ENCODE data around the gene BAAT. TPM values are rescaled to one million over a fixed set of nuclear protein-coding genes. Genes with fewer than 3 reads are reported as not detected.

The BAAT gene
- total RNA-seq, 2 experiments from 2014 or later, result not detected

- CTCF ChIA-PET, result no interaction called here
- Mint-ChIP-seq H3K4me3 (no peak overlapping the region), H3K4me1 (no peaks in the 10 kb centered on the region), H3K27ac (no peak overlapping the region), H3K27me3 (peaks cover 1% of the 10 kb centered on the region), H3K36me3 (ENCODE audit: low read depth) (no peaks in the 10 kb centered on the region), H3K9me3 (no peaks in the 10 kb centered on the region)
- no peak for DNase-seq
- POLR2A ChIA-PET, result no interaction called here
Observed at GRCh38 chr9:101315112-101315450, 69.7 kb downstream of the BAAT start.

- ChIA-PET POLR2A (no interaction called here), CTCF (interaction anchor here (1.0 to 3.0 kb wide), 4 partner anchors 10 to 718 kb away, joined by 3 to 28 read pairs (median 6); no protein-coding TSS in a partner anchor)
- no peak for DNase-seq
- Mint-ChIP-seq H3K4me3 (no peak overlapping the region), H3K36me3 (ENCODE audit: low read depth) (no peaks in the 10 kb centered on the region), H3K27me3 (peaks cover 1% of the 10 kb centered on the region), H3K4me1 (no peaks in the 10 kb centered on the region), H3K27ac (no peak overlapping the region), H3K9me3 (no peaks in the 10 kb centered on the region)
Observed at GRCh38 chr9:101312661-101313060, 72.1 kb downstream of the BAAT start.

- DNase-seq, result no peak
- no peak overlapping the region for H3K27ac Mint-ChIP-seq
- H3K27me3 Mint-ChIP-seq, result peaks cover 1% of the 10 kb centered on the region
- no peaks in the 10 kb centered on the region for H3K36me3 Mint-ChIP-seq (ENCODE audit: low read depth)
- ChIA-PET POLR2A (no interaction called here), CTCF (interaction anchor here (0.7 to 3.0 kb wide), 15 partner anchors 9 to 749 kb away, joined by 3 to 28 read pairs (median 5); no protein-coding TSS in a partner anchor)
- no peaks in the 10 kb centered on the region for H3K9me3 Mint-ChIP-seq
- H3K4me3 Mint-ChIP-seq, result no peak overlapping the region
- no peaks in the 10 kb centered on the region for H3K4me1 Mint-ChIP-seq
Observed at GRCh38 chr9:101311758-101312420, 72.9 kb downstream of the BAAT start.

GRCh38 chr9:101311191-101311590 is 73.6 kb downstream of the BAAT start:
- H3K4me3 Mint-ChIP-seq, result no peak overlapping the region
- H3K27me3 Mint-ChIP-seq, result peaks cover 1% of the 10 kb centered on the region
- no peaks in the 10 kb centered on the region for H3K4me1 Mint-ChIP-seq
- CTCF ChIA-PET, result interaction anchor here (1.0 to 3.0 kb wide), 11 partner anchors 9 to 748 kb away, joined by 3 to 28 read pairs (median 6); no protein-coding TSS in a partner anchor
- H3K27ac Mint-ChIP-seq, result no peak overlapping the region
- H3K9me3 Mint-ChIP-seq, result no peaks in the 10 kb centered on the region
- POLR2A ChIA-PET, result no interaction called here
- no peaks in the 10 kb centered on the region for H3K36me3 Mint-ChIP-seq (ENCODE audit: low read depth)
- DNase-seq, result no peak

Other genes with a start within 250 kb of the BAAT start
- 10 to 100 TPM in 1 of 2 experiments, 1 to 10 TPM in 1; 9.2 to 10.2 TPM for gene MRPL50, start 13.6 kb upstream of the BAAT start, total RNA-seq
- 10 to 100 TPM; 13.1 to 13.3 TPM for gene ZNF189, start 13.8 kb upstream of the BAAT start, total RNA-seq
- not detected for gene ALDOB, start 50.8 kb upstream of the BAAT start, total RNA-seq
- gene RNF20, start 148.8 kb upstream of the BAAT start, total RNA-seq, result 10 to 100 TPM; 43.1 to 43.3 TPM
- gene PPP3R2, start 210.0 kb upstream of the BAAT start, total RNA-seq, result not detected